VCaP (cell line): ENCODE measurements around the gene ACTG2.

Experiments used
- H3K27ac ChIP-seq: fragments of 450-650 bp; 2 replicates; pipeline ENCODE4 v1.5.1; 2017
- CTCF ChIP-seq: fragments of 450-650 bp; conservative IDR thresholded peaks from 2 replicates; pipeline ENCODE4 v1.5.1; 2017; ENCODE audit warnings: mild to moderate bottlenecking, moderate library complexity

The ACTG2 gene

GRCh38 chr2:73908689-73909652, 16.2 kb downstream of the ACTG2 start:
- no peak overlapping the region for H3K27ac ChIP-seq
- TF ChIP-seq CTCF = no peak

GRCh38 chr2:73910873-73911547, 18.2 kb downstream of the ACTG2 start:
- no peak overlapping the region for H3K27ac ChIP-seq
- TF ChIP-seq CTCF = no peak

GRCh38 chr2:73911548-73912208, 18.9 kb downstream of the ACTG2 start:
- no peak overlapping the region for H3K27ac ChIP-seq
- TF ChIP-seq CTCF = no peak

GRCh38 chr2:73913414-73914054, 20.7 kb downstream of the ACTG2 start:
- no peak for TF ChIP-seq CTCF

GRCh38 chr2:73914667-73915066, 21.9 kb downstream of the ACTG2 start:
- H3K27ac ChIP-seq = no peak overlapping the region
- no peak for TF ChIP-seq CTCF

More at GRCh38 chr2:73913414-73914054, 20.7 kb downstream of the ACTG2 start:
- H3K27ac ChIP-seq = no peak overlapping the region

- no peak overlapping the region for H3K27ac ChIP-seq
- no peak for TF ChIP-seq CTCF
These were observed 22.7 kb downstream of the ACTG2 start for GRCh38 chr2:73915437-73915993.
